GM10266 (cell line): ENCODE measurements around the gene SLC9C1.

Experiments used
- DNase-seq: peaks from one replicate; pipeline ENCODE4 v3.0.0; 2012; ENCODE audit errors: extremely low spot score
- CTCF ChIP-seq: IDR thresholded peaks from 2 replicates; pipeline ENCODE4 v1.5.1; 2012; ENCODE audit warnings: mild to moderate bottlenecking, low read depth; ENCODE audit not compliant: control insufficient read depth, insufficient read depth; ENCODE audit errors: missing control alignments

The SLC9C1 gene

GRCh38 chr3:112320691-112321090, 26.7 kb upstream of the SLC9C1 start:
- no peak for DNase-seq
- TF ChIP-seq CTCF: no peak

- no peak for DNase-seq
- TF ChIP-seq CTCF: no peak
Observed at GRCh38 chr3:112319516-112320276, 25.7 kb upstream of the SLC9C1 start.

- no peak for DNase-seq
- no peak for TF ChIP-seq CTCF
Observed at GRCh38 chr3:112315791-112316190, 21.8 kb upstream of the SLC9C1 start.

GRCh38 chr3:112314649-112315048, 20.6 kb upstream of the SLC9C1 start:
- DNase-seq: no peak
- TF ChIP-seq CTCF: no peak

GRCh38 chr3:112308151-112308911, 14.3 kb upstream of the SLC9C1 start:
- TF ChIP-seq CTCF: no peak
- DNase-seq: no peak

- no peak for DNase-seq
- no peak for TF ChIP-seq CTCF
Observed at GRCh38 chr3:112307557-112307956, 13.5 kb upstream of the SLC9C1 start.

GRCh38 chr3:112306825-112307224, 12.8 kb upstream of the SLC9C1 start:
- no peak for DNase-seq
- TF ChIP-seq CTCF: no peak
